Esophagus mucosa (tissue), 1 donor: ENCODE results near the gene MXRA8. TPM values are rescaled to one million over a fixed set of nuclear protein-coding genes. Genes with fewer than 3 reads are reported as not detected.
"Not testable (repeated sequence)": the region's sequence is repeated elsewhere in the genome, so short reads cannot be mapped to it uniquely, and the experiment has no call there.

Source experiments
- ATAC-seq: fragments of 200-7000 bp; cut with Tn5 transposase; one replicate; pipeline ENCODE4 v1.9.1; 2020
- total RNA-seq: library from RNA; stranded (reverse); gene quantifications from one replicate; pipeline ENCODE4 v1.2.4, GENCODE V29; 2023
- donor health status: DM: yes; HTN: yes; CAD: no.

Gene MXRA8
- total RNA-seq, 1 donor from 2014 or later: 2.0 TPM

- ATAC-seq: no peak
These were observed 32.9 kb upstream of the MXRA8 start for GRCh38 chr1:1391225-1391624.

- ATAC-seq: no peak
These were observed 32.3 kb upstream of the MXRA8 start for GRCh38 chr1:1390675-1391074.

- ATAC-seq: no peak
These were observed 29.7 kb upstream of the MXRA8 start for GRCh38 chr1:1388078-1388472.

- peak; percentile 38 for ATAC-seq
These were observed 29.0 kb upstream of the MXRA8 start for GRCh38 chr1:1387098-1388077.

GRCh38 chr1:1385931-1386330, 27.6 kb upstream of the MXRA8 start:
- ATAC-seq: no peak

GRCh38 chr1:1385339-1385738, 27.0 kb upstream of the MXRA8 start:
- not testable (repeated sequence) for ATAC-seq

GRCh38 chr1:1381294-1381693, 22.9 kb upstream of the MXRA8 start:
- no peak for ATAC-seq

- ATAC-seq: no peak
These were observed 22.5 kb upstream of the MXRA8 start for GRCh38 chr1:1380860-1381259.

- no peak for ATAC-seq
These were observed 19.3 kb upstream of the MXRA8 start for GRCh38 chr1:1377540-1378205.

- no peak for ATAC-seq
These were observed 18.3 kb upstream of the MXRA8 start for GRCh38 chr1:1376551-1377226.

GRCh38 chr1:1374929-1375662, 16.7 kb upstream of the MXRA8 start, which contains the start of gene AURKAIP1:
Gene AURKAIP1 (minus strand): TSS chr1:1375207. CDS start chr1:1374756, 451 bp downstream.
- peak; percentile 92 for ATAC-seq

- ATAC-seq: peak; percentile 6
These were observed 16.2 kb upstream of the MXRA8 start for GRCh38 chr1:1374589-1374928.

GRCh38 chr1:1373815-1374588, 15.6 kb upstream of the MXRA8 start:
- no peak for ATAC-seq

- ATAC-seq: no peak
These were observed 14.9 kb upstream of the MXRA8 start for GRCh38 chr1:1373051-1373814.

- peak; percentile 29 for ATAC-seq
These were observed 13.7 kb upstream of the MXRA8 start for GRCh38 chr1:1371746-1372711.

GRCh38 chr1:1371364-1371745, 13.0 kb upstream of the MXRA8 start:
- no peak for ATAC-seq

GRCh38 chr1:1370771-1371300, 12.5 kb upstream of the MXRA8 start:
- no peak for ATAC-seq

- not testable (repeated sequence) for ATAC-seq
These were observed 11.7 kb upstream of the MXRA8 start for GRCh38 chr1:1370094-1370493.

- ATAC-seq: no peak
These were observed 9.0 kb upstream of the MXRA8 start for GRCh38 chr1:1367315-1367714.
